Measurements from ENCODE around the gene KIF20B.

Gene KIF20B

DNA sequence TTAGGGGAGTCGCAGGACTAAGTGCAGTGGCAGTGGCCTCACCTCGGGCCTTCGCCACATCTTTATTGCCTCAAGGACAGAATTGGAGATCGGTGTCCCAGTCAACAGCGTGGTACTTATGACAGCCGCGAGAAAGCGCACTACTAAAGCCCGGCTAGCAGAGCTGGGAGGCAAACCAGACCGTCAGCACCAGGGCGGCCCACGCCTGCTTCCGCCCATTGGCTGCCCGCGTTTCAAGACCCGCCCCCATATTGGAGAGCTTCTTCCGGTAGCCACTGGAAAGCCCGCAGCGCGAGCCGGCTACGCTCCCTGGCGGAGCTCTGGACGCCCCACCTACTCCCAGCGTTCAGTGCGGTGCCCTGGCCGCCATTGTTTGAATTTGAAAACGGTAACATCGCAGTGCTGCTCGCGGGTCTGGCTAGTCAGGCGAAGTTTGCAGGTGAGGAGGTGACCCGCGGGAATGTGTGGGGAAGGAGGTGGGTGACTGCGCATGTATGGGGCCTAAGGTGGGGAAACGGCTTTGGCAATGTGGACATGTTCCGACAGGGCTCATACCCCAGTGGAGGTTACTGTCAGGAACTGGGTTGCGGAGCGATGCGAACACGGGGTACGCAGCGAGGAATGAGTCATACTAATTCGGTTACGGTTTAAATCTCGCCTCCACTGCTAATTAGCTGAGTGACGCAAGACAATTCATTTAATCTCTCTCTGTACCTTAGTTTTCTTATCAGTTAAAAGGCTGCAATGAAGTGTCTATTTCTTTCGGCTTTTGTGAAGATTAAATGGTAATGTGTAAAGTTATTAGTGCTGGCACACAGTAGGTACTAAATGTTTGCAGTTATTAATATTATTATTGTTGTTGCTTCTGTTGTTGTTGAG lies at the start of gene KIF20B:
Gene KIF20B (plus strand): TSS at position 349 of the 879 bp plus-strand sequence. CDS start 3,705 bp downstream, outside the sequence.
- peak; percentile 84 for DNase-seq (ENCODE audit: low read depth, low spot score)

DNA sequence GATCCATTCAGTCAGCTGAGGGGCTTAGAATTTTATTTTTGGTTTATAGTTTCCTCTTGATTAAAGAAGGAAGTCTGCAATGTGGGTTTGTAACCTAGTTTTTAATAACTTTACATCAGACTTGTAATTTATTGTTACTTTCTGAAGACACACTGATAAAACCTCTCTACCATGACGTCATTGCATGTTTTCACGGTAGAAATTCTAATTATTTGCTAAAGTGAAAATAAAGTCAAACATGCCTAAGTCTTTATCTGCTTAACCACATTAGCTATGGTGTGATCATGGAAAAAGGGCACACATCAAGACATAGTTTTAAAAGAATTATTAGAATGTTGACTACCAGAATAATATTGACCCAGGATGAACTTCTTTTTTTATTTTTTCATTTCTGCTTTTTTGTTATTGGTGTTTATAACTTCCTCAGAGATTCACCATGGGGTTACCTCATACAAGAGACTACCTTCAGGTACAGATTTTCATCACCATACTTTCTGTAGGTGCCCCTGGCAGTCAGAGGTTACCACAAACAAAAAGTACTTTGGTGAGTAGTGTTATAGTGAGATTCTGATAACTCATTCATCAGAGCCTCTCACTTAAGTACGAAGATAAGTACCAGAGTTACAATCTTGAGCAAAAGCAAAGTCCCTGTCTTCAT lies 49.3 kb upstream of the KIF20B start:
- no peak for DNase-seq (ENCODE audit: low read depth, low spot score)

- DNase-seq (ENCODE audit: low read depth, low spot score): no peak
Measured at GRCh38 chr10:89652806-89653370, 48.5 kb upstream of the KIF20B start.

DNA sequence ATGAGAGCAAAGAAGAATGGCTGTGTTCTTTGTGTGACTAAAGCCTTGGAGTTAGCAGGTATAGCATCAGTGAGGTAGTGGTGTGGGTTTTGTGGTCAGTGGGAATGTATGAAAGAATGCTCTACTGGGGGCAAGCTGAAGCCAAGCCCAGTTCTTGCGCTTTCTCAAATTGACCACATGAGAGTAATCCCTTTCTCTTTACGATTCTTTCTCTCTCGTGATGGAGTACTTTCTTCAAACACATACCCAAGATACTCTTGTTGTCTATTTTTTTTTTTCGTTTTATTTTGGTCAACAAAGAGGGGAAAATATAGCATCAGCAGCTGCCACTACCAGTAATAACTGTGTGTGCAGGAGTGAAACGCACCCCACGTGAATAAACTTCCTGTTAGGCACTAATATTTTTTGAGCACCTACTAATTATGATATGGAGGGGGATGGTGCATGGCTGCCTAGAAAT lies 48.0 kb upstream of the KIF20B start:
- DNase-seq (ENCODE audit: low read depth, low spot score): no peak

DNA sequence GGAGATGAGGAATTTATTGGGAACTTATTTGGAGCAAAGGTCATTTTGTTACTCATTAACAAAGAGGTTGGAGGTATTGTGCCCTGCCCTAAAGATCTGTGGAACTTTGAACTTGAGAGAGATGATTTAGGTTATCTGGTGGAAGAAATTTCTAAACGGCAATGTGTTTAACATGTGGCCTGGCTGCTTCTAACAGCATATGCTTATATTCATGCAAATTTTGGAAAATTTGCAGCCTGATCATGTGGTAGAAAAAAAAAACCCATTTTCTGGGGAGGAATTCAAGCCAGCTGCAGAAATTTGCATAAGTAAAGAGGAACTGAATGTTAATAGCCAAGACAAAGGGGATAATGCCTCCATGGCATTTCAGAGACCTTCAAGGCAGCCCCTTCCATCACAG lies 45.7 kb upstream of the KIF20B start:
- DNase-seq (ENCODE audit: low read depth, low spot score): no peak

DNA sequence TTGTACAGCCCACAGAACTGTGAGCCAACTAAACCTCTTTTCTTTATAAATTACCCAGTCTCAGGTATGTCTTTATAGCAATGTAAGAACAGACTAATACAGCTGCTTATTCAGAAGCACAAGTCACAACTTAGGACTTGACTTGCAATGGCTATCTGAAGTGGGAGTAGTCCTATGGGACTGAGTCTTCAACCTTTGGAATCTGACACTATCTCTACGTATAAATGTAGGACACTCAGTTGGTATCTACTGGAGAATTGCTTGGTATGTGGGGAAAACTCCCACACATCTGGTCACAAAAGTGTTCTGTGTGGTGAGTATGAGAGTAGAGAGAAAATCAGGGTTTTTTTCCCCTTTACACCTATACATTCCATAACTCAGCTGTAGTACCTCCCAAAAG lies 44.1 kb upstream of the KIF20B start:
- DNase-seq (ENCODE audit: low read depth, low spot score): no peak

DNA sequence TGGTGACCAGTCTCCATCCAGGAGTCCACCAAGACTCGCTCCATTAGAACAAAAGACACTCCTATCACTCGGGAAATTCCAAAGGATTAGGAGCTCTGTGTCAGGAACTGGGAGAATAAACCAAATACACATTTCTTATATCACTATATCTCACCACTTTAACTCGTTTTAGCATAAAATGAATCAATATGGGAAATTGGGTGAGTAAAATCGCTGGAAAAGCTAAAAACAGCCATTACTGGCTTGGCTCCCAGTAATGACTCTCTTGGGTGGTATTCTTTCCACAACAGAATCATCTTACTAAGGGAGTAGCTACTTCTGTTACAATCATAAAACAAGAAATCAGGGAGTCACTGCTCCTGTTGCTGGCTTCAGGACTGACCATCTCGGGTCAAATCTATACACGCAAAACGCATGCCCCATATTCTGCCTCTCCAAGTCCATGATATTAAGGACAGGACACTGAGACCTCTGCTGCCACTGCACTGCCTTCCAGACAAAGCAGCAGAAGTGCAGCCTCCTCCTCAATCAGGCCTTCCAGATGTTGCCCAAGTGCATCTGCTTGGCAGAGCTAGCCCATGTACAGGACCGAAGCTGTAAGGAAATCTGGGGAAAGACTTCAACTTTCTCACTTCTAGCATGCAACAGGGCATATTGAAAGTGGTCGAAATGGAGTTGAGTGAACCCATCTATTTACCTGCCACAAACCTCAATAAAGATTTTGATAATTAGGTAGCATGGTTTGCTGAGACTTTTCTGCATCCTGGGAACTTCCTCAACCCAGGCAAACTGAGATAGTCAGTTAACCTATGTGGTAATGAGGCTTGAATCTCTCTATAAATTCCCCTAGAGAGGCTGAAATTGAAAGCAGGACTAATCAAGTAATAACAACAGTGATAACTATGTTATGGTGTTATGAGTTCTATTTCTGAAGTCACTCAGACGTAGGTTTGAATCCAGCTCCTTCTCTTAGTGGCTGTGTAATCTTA lies 42.0 kb upstream of the KIF20B start:
- no peak for DNase-seq (ENCODE audit: low read depth, low spot score)

DNA sequence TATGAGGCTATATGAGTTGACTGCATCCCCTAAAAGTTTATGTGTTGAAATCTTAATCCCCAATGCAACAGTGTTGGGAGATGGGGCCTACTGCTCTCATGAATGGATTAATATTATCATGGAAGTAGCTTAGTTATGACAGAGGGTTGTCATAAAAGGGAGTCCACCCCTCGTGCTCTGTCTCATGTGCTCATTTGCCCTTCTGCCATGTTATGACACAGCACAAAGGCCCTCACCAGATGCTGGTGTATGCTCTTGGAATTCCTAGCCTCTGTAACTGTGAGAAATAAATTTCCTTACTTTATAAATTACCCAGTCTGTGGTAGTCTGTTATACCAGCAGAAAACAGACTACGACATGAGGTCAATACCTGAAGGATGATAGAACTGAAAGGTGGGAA lies 38.8 kb upstream of the KIF20B start:
- no peak for DNase-seq (ENCODE audit: low read depth, low spot score)

DNA sequence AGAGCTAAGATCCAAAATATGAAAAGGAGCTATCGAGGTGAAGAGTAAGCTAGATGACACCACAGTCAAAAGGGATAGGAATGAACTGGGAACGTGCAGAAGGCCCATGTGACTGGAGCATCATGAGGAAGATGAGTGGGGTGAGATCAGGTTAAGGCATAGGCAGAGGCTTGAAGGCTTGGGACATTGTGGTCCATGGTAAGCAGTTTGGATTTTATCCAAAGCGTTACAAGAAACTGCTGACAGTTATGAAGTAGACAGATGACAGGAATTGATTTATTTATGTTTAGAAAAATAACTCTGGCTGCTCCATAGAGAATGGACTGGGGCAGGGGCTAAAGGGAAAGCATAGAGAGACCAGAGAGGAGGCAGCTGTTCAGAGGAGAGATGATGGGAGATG lies 38.2 kb upstream of the KIF20B start:
- no peak for DNase-seq (ENCODE audit: low read depth, low spot score)

- DNase-seq (ENCODE audit: low read depth, low spot score): no peak
Measured at GRCh38 chr10:89664203-89664602, 37.2 kb upstream of the KIF20B start.

DNA sequence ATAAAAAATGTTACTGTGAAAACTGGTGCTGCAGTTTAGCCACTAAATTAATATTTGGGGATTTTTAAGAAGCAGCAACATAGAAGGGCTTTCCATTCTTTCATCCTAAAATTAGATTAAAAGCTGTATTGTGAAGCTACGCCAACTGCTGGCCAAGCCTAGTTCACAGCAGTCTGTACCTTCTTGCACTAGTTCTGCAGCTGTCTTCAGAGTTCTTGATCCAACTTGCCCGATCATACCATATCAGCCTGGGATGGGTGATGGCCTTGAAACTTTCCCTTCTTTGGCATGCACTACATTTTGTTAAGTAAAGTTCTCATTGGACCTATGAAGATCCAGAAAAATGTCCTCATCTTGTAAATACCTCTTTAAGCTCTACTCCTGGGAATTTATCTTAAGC lies 36.1 kb upstream of the KIF20B start:
- DNase-seq (ENCODE audit: low read depth, low spot score): no peak

DNA sequence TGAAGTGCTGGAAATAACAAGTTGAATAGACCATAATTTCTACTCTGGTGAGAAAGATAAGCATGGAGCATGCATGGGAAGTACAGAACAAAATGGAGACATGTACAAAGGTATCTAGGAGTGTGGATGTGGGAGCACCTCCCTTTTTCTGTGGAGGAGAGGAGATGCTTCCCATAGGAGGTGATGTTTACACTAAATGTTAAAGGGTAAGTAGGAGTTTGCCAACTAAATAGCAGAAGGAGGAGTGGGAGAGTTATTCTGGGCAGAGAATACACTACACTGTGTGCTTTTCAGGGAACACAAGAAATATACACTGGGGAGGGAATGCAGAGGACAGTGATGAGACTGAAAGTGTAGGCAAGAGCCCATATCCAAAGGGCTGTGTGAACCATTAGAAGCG lies 35.3 kb upstream of the KIF20B start:
- no peak for DNase-seq (ENCODE audit: low read depth, low spot score)

DNA sequence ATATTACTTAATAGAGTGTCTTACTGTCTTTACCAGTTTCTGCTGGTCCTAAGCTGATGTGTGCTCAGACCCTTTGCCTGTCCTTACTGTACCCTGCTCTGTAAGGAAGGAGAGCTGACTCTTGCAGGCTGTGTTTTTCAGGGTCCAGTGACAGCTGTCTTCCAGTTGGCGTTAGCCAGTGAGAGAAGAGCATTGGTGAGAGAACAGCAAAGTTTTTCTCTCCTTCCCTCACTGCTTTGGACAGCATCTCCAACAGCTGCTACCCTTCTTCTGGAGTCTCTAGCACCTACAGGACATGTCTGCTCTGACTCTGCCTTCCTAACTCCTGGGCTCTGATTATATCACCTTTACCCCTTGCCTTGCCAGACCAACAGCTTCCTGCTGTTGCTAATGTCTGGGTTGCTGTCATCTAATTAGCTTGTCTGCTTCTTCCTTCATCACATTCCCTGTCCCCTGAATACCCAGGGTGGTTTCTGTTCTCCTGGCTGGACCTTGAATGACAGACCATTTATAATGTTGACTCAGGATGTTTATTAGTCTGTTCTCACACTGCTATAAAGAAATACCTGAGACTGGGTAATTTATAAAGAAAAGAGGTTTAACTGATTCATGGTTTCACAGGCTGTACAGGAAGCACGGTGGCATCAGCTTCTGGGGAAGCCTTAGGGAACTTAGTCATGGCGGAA lies 32.9 kb upstream of the KIF20B start:
- no peak for DNase-seq (ENCODE audit: low read depth, low spot score)

DNA sequence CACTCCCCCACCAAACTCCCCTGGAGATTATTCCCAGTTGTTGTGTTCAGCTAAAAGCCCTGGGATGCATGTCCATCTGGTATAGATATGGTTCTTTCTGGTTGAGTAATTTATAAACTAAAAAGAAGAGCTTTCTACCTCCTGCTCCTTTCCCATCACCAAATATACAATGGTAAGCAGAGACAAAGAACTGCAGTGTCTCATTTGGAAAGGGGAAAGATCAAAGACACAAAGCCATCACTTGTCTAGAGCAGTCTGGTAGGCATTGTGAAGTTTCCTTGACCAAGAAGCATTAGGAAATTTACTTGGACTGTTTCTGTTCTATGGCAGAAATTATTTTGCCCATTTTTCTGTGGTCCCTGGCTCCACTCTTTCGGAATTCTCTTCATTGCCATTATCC lies 31.4 kb upstream of the KIF20B start:
- no peak for DNase-seq (ENCODE audit: low read depth, low spot score)

GRCh38 chr10:89670926-89671325 lies 30.5 kb upstream of the KIF20B start:
- no peak for DNase-seq (ENCODE audit: low read depth, low spot score)

GRCh38 chr10:89677341-89677740 lies 24.0 kb upstream of the KIF20B start:
- no peak for DNase-seq (ENCODE audit: low read depth, low spot score)

DNA sequence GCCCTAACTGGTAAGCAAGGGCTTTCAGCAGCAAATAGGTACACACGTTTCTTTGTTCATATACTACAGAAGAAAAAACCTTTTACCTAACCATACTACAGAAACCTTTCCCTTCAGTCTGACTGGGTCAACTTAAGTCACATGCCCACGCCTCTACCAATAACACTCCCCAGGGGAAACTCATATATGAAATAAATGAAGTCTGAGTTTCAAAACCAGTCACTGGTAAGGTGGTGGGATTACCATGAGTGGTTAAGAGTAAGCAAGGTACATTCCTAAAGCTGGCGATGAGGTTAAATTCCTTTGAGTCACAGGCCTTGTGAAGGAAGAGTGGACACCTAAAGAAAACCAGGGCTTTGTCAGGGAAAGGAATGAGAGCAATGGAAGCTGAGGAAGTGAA lies 21.4 kb upstream of the KIF20B start:
- no peak for DNase-seq (ENCODE audit: low read depth, low spot score)

DNA sequence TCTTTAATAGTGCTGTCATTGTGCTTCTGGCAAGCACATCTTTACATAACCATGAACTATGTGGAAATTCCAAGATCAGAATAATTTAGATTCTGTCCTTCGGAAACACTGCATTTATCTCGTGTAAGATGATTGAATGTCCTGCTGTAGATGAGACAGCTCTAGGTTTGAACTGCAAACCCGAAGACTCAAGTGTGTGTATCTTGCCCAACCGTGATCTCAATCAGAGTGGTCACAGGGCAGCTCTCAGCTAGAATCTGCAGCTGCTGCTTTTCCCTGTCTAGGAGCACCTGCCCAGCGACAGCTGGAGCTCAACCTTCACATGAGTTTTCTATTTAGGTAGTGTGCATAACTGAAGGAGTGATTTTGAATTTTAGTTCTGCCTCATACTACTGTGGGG lies 17.5 kb upstream of the KIF20B start:
- DNase-seq (ENCODE audit: low read depth, low spot score): no peak

DNA sequence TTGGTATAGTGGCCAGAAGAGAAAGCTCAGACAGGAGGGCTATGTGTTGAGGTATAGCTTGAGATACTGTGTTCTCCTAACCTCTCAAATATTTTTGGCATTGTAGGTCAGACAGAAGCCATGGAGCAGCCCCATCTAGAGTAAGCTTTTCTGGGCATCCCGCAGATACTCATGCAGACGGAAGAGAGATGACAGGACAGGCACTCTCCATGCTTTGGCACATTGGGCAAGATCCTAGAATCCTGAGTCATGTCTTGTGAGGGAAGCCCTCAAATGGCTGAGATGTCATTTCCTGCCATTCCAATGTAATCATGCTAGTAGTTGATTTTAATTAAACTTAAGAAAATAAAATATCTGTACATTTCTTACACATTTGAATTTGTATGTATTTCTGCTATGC lies 16.8 kb upstream of the KIF20B start:
- no peak for DNase-seq (ENCODE audit: low read depth, low spot score)

GRCh38 chr10:89685936-89686335 lies 15.5 kb upstream of the KIF20B start:
- DNase-seq (ENCODE audit: low read depth, low spot score): no peak

DNA sequence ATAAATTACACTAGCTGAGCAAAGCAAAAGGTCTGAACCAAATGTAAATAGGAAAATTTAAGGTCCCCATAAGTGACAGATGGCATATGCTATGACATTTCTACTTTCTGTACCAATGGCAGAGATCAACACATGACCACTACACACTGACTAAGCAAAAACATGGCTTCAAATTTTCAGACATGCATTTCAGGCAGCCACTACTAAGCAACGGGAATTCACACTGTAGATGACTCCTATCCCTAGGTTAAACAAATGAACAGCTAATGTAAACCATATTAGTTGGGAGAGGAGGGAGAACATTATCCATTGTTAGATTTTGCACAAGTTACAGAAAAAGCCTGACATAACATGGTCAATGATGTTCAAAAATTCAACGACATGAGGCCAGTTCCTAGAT lies 11.4 kb upstream of the KIF20B start:
- DNase-seq (ENCODE audit: low read depth, low spot score): no peak
